KOPT-K1 (cell line): ENCODE measurements around the gene CFAP70.
"Not testable (repeated sequence)": the region's sequence is repeated elsewhere in the genome, so short reads cannot be mapped to it uniquely, and the experiment has no call there.

Experiments used
- H3K27ac ChIP-seq: fragments of 200-600 bp; sonication (generic); 2 replicates; pipeline ENCODE4 v1.5.1; 2016; ENCODE audit warnings: antibody characterized with exemption, mild to moderate bottlenecking, low read depth, low read length; ENCODE audit not compliant: poor library complexity, severe bottlenecking
- H3K36me3 ChIP-seq: fragments of 200-600 bp; sonication (generic); 2 replicates; pipeline ENCODE4 v1.5.1; 2017; ENCODE audit warnings: antibody characterized with exemption, mild to moderate bottlenecking, low read length, moderate library complexity; ENCODE audit not compliant: insufficient read depth
- H3K9me3 ChIP-seq: fragments of 200-600 bp; sonication (generic); 2 replicates; pipeline ENCODE4 v1.5.1; 2017; ENCODE audit warnings: antibody characterized with exemption, low read length, mild to moderate bottlenecking; ENCODE audit not compliant: insufficient read depth, poor library complexity, severe bottlenecking

Gene CFAP70

GRCh38 chr10:73358331-73359279 lies at the start of gene CFAP70:
CFAP70 (minus strand) TSS chr10:73358864; CDS start chr10:73354796, 4,068 bp downstream.
- H3K27ac ChIP-seq: peak within 1 kb of the TSS; percentile 31
- no peaks in the 10 kb centered on the region for H3K9me3 ChIP-seq

GRCh38 chr10:73408061-73408460 lies 49.4 kb upstream of the CFAP70 start:
- no peaks in the 10 kb centered on the region for H3K9me3 ChIP-seq
- H3K27ac ChIP-seq: no peak overlapping the region
- H3K36me3 ChIP-seq: peaks cover 15% of the 10 kb centered on the region; the same call in 1 of the 2 replicates

More at GRCh38 chr10:73358331-73359279, at the start of gene CFAP70:
- no peaks in the 10 kb centered on the region for H3K36me3 ChIP-seq

GRCh38 chr10:73407495-73407894 lies 48.8 kb upstream of the CFAP70 start:
- no peak overlapping the region for H3K27ac ChIP-seq
- peaks cover 15% of the 10 kb centered on the region; the same call in 1 of the 2 replicates for H3K36me3 ChIP-seq

GRCh38 chr10:73406846-73407245 lies 48.2 kb upstream of the CFAP70 start:
- Histone ChIP-seq H3K27ac (no peak overlapping the region), H3K9me3 (no peaks in the 10 kb centered on the region), H3K36me3 (peaks cover 15% of the 10 kb centered on the region; the same call in 1 of the 2 replicates)

More at GRCh38 chr10:73407495-73407894, 48.8 kb upstream of the CFAP70 start:
- no peaks in the 10 kb centered on the region for H3K9me3 ChIP-seq

GRCh38 chr10:73405556-73405955 lies 46.9 kb upstream of the CFAP70 start:
- H3K27ac ChIP-seq: no peak overlapping the region
- peaks cover 15% of the 10 kb centered on the region; the same call in 1 of the 2 replicates for H3K36me3 ChIP-seq
- H3K9me3 ChIP-seq: no peaks in the 10 kb centered on the region

GRCh38 chr10:73404690-73405089 lies 46.0 kb upstream of the CFAP70 start:
- H3K27ac ChIP-seq: no peak overlapping the region
- peaks cover 15% of the 10 kb centered on the region; the same call in 1 of the 2 replicates for H3K36me3 ChIP-seq
- no peaks in the 10 kb centered on the region for H3K9me3 ChIP-seq

GRCh38 chr10:73401636-73402035 lies 43.0 kb upstream of the CFAP70 start:
- Histone ChIP-seq H3K9me3 (no peaks in the 10 kb centered on the region), H3K36me3 (peaks cover 20% of the 10 kb centered on the region), H3K27ac (no peak overlapping the region)

- Histone ChIP-seq H3K27ac (no peak overlapping the region), H3K36me3 (peaks cover 44% of the 10 kb centered on the region), H3K9me3 (no peaks in the 10 kb centered on the region)
Observed at GRCh38 chr10:73399063-73399462, 40.4 kb upstream of the CFAP70 start.

- peaks cover 44% of the 10 kb centered on the region for H3K36me3 ChIP-seq
- no peaks in the 10 kb centered on the region for H3K9me3 ChIP-seq
- no peak overlapping the region for H3K27ac ChIP-seq
Observed at GRCh38 chr10:73398024-73398423, 39.4 kb upstream of the CFAP70 start.

GRCh38 chr10:73394325-73394724 lies 35.7 kb upstream of the CFAP70 start:
- not testable (repeated sequence) for H3K27ac ChIP-seq, H3K9me3 ChIP-seq
- peaks cover 61% of the 10 kb centered on the region for H3K36me3 ChIP-seq

- no peak overlapping the region for H3K27ac ChIP-seq
- no peaks in the 10 kb centered on the region for H3K9me3 ChIP-seq
- H3K36me3 ChIP-seq: peaks cover 73% of the 10 kb centered on the region
Observed at GRCh38 chr10:73388228-73388627, 29.6 kb upstream of the CFAP70 start.

GRCh38 chr10:73386583-73386982 lies 27.9 kb upstream of the CFAP70 start:
- H3K27ac ChIP-seq: no peak overlapping the region
- no peaks in the 10 kb centered on the region for H3K9me3 ChIP-seq
- H3K36me3 ChIP-seq: peaks cover 87% of the 10 kb centered on the region

- no peak overlapping the region for H3K27ac ChIP-seq
- peaks cover 91% of the 10 kb centered on the region for H3K36me3 ChIP-seq
- H3K9me3 ChIP-seq: no peaks in the 10 kb centered on the region
Observed at GRCh38 chr10:73379064-73379748, 20.5 kb upstream of the CFAP70 start.

GRCh38 chr10:73376679-73377078 lies 18.0 kb upstream of the CFAP70 start:
- Histone ChIP-seq H3K27ac (no peak overlapping the region), H3K9me3 (no peaks in the 10 kb centered on the region), H3K36me3 (peaks cover 74% of the 10 kb centered on the region)

GRCh38 chr10:73368238-73368637 lies 9.6 kb upstream of the CFAP70 start:
- H3K27ac ChIP-seq: no peak overlapping the region
- no peaks in the 10 kb centered on the region for H3K9me3 ChIP-seq
- peaks cover 38% of the 10 kb centered on the region for H3K36me3 ChIP-seq
